Stimulated activated CD4-positive, alpha-beta T cell treated with anti-CD3 and anti-CD28 coated beads, TNF-alpha, amount 100 ng/mL, for 48 hours (primary cell): ENCODE measurements around the gene NECTIN4.

Source experiments
- DNase-seq, 3 donors: peaks; one replicate each; pipeline ENCODE4 v3.0.0-alpha.2; 2020; ENCODE audit warnings: low read depth in 3 of 3

Gene NECTIN4

GRCh38 chr1:161111527-161111926 is 22.2 kb upstream of the NECTIN4 start:
- DNase-seq: no peak

- no peak for DNase-seq
Observed at GRCh38 chr1:161111117-161111516, 21.8 kb upstream of the NECTIN4 start.

- DNase-seq: no peak
Observed at GRCh38 chr1:161106431-161106830, 17.1 kb upstream of the NECTIN4 start.

GRCh38 chr1:161100556-161100955 is 11.2 kb upstream of the NECTIN4 start:
- DNase-seq: no peak

- no peak for DNase-seq
Observed at GRCh38 chr1:161099090-161099802, 9.9 kb upstream of the NECTIN4 start.

GRCh38 chr1:161098210-161099068 is 9.1 kb upstream of the NECTIN4 start, which contains the start of gene KLHDC9:
KLHDC9 (plus strand) TSS chr1:161098361; CDS start chr1:161098536, 175 bp downstream.
- DNase-seq: peak; percentile 48 to 60 (median 58)

DNA sequence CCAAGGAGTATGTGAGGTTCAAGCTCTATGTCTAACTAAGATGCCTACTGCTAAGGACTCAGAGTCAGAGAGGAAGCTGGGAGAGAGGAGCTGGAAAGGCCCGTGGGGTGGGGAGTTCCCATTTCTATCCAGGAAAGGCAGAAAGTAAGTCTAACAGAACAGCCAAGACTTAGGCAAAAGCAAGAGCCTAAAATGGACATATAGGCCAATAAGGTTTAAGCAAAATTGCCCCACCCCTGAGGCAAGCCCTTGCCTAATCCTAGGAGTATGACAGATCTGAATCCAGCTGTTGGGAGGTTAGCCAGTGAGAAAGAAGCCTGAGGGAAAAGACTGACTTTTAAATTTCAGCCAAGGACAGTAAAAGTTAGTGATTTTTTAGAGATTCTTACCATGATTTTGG is 7.2 kb upstream of the NECTIN4 start:
- no peak for DNase-seq

- DNase-seq: no peak
Observed at GRCh38 chr1:161096015-161096414, 6.7 kb upstream of the NECTIN4 start.

- no peak for DNase-seq
Observed at GRCh38 chr1:161095230-161095629, 5.9 kb upstream of the NECTIN4 start.

GRCh38 chr1:161094481-161094880 is 5.1 kb upstream of the NECTIN4 start:
- DNase-seq: no peak

DNA sequence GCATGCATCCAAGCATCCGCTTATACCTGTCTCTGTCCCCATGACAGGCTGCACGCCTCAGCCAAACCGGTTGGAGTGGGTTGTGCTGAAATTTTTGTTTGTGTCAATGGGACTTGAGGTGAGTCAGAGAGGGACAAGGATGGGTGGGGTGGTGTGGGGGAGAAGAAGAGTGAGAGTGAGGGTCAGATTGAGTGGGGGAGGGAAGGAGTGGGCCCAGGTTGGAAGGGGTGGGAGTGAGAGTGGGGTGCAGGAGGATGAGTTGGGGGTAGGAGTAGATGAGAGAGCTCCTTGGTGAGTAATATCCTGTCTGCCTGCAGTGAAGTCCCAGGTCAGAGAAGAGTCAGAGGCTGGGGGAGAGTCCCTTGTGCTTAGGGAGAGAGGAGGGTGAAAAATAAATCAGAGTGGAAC is 3.3 kb upstream of the NECTIN4 start:
- no peak for DNase-seq

DNA sequence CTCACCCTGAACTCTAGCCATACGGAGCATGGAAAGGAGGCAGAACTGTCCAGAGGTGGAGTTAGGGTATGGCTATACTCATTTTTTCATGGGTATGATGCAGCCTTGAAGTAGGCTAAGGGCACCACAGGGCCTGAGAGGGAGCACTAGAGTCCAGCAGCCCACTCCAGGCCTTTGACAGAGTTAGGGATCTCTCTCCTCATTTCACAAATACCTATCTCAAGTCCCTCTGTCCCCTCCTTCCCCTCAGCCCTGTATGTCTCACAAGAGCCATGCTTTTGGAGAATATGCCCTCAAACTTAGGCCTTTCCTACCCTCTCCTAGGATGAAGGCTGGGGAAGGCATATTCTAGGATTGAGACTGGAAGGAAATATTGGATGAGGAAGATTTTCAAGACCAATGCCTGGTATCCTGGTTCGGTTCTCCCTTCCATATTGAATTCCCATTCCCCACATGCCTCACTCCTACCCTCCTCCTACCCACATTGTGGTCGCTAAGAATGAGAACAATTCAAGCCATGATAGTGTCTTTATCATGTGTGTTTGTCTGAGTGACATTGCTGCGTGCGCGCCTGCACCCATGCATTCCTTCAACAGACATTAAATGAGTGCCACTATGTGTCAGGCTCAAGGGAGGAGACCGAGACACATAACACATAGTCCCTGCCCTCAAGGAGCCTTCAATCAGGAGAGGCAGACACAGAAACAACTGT is 2.6 kb upstream of the NECTIN4 start:
- DNase-seq: no peak

DNA sequence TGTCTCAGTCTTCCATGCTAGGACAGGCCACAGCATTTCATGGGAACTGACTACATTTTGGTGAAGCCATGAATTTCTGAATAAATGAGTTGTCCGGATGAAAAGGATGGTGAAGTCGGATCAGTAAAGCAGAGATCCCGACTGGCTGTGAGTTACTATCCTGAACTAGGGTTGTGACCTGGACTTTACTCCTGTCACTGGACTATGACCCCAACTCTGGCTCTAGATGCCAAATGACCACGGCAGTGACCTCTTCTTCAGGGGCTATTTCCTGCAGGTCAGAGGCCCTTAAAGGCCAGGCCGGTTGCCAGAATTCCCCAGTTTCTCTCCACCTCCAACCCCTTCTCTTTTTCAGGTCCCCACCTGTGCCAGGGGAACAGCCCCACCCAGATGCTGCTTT is 1.7 kb upstream of the NECTIN4 start:
- no peak for DNase-seq

DNA sequence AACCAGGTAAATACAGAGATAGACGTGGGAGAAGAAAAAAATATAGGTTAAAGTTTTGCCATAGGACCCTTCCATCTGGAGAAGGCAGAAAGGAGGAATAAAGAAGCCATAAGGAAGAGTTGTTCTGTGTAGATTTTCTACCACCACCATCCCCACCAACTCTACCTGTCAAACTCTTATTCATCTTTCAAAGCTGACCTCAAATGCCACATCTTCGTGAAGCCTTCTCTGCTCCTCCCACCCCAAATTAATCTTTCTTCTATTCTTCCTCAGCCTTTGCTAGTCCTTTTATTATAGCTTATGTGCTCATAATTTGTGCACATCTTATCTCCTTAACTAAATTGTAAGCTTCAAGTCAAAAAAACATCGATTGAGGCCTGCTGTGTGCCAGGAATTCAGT is 1.3 kb upstream of the NECTIN4 start:
- no peak for DNase-seq

- DNase-seq: no peak
Observed at GRCh38 chr1:161089938-161090337, 580 bp upstream of the NECTIN4 start.

GRCh38 chr1:161088587-161089110 is 709 bp downstream of the NECTIN4 start:
- no peak for DNase-seq

GRCh38 chr1:161086457-161086856 is 2.9 kb downstream of the NECTIN4 start:
- no peak for DNase-seq

GRCh38 chr1:161085165-161085564 is 4.2 kb downstream of the NECTIN4 start:
- DNase-seq: no peak

- DNase-seq: no peak
Observed at GRCh38 chr1:161084597-161084988, 4.8 kb downstream of the NECTIN4 start.

DNA sequence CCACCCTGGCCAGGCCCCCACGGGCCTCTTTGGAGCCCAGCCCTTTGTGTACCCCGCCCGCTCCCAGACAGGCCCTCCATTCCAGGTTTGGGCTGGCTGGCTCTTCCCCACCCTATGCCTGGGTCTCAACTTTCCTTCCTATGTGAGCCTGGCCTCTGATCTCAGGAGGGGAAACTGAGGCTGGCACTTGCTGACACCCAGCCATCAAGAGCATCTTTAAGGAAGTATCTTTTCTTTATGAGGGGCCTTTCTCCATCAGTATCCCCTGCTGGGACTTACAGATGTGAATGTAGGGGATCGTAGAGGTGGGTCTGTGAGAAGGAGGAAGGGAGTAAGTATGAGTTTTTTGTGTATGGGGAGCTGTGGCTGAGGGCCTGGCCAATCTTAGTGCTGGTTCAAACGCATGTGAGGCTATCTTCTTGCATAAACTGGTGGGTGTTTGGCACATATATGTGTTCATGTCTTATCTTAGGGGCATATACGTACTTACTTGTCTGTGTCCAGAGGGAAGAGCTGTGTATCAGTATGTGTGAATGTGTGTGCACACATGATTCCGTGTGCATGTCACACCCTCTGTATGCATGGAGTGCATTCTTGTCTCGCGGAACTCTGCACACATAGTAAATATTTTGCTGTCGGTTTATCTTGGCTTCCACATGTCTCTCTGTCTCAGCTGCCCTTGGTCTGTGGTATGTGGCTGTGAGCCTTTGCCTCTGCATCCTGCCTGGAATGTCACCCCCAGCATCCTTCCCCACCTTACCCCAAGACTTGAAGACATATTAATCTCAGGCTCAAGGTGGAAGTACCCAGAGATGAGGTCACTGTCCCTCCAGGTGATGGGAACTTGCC is 5.4 kb downstream of the NECTIN4 start:
- no peak for DNase-seq
